Putamen (tissue), 1 donor: ENCODE measurements around the gene SLC66A2.
"Not testable (repeated sequence)": the region's sequence is repeated elsewhere in the genome, so short reads cannot be mapped to it uniquely, and the experiment has no call there.

Experiments used
- DNase-seq: peaks from one replicate; pipeline ENCODE4 v3.0.0-alpha.2; 2016; ENCODE audit warnings: low spot score

The SLC66A2 gene

GRCh38 chr18:79879566-79879965 is 71.9 kb downstream of the SLC66A2 start:
- DNase-seq: no peak

- no peak for DNase-seq
Measured at GRCh38 chr18:79878741-79879378, 72.6 kb downstream of the SLC66A2 start.

DNA sequence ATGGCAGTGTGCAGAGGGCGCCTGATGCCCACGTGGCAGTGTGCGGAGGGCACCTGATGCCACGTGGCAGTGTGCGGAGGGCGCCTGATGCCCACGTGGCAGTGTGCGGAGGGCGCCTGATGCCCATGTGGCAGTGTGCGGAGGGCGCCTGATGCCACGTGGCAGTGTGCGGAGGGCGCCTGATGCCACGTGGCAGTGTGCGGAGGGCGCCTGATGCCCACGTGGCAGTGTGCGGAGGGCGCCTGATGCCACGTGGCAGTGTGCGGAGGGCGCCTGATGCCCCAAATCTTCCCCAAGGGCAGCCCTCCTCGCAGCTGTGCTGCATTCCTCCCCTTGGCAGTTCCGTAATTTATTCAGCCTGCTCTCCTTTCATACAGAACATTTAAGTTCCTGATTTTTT is 73.2 kb downstream of the SLC66A2 start:
- not testable (repeated sequence) for DNase-seq

DNA sequence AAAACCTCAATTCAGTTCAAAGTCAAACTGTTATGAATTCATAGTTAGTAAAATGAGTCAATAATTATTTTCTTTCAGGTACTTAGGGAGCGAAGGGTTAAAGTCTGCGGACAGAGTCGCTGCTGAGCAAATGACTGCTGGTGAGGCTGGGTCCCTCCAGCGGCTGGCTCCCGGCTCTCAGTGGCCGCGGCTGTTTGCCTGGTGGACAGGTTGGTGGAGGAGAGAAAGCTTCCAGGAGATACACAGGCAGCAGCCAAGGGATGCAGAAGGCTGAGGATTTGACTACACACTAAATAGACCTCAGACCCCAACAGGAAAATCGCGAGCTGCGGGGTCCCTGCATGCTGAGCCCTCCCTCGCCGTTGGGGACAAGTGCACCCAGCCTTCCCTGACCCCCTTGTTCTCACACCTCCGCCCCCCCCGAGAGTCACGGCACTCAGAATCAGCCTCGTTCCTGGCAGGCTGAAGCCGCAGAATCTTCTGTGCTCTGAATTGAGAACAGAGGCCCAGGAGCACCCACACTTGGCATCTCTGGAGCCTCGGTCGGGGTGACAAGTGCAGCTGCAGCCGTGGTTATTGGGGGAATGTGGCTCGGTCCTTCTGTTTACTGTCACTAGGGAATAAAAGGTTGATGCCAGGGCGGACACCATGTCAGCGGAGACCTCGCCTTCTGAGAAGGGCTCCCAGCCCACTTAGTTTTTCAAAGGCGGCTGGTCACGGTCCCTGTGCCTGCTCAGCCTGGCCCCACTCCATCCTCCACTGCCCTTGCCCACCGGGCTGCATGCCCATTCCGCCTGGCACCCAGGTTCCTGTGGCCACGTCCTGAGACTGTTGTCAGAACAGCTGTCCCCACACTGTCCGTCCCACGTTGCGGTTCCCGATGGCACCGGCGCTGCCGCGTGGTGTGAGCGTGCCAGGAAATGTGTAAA is 74.0 kb downstream of the SLC66A2 start:
- no peak for DNase-seq

DNA sequence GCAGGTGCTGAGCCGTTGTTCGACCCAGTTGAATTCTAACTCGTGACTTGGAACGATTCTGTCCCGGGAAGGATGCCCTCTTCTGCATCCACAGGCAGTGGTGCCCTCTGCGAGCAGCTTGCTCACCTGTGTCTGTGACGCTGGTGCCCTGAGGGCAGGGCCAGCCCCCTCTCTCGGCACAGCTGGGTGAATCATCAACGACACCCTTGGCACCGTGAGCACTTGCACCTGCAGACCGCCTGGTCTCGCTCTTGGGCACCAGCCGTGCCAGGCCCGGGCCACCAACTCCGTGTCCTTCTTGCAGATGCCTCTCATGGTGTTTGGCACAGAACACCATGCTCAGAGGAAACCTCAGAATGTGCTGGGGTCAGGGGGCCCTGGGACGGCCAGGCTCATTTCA is 75.0 kb downstream of the SLC66A2 start:
- no peak for DNase-seq

DNA sequence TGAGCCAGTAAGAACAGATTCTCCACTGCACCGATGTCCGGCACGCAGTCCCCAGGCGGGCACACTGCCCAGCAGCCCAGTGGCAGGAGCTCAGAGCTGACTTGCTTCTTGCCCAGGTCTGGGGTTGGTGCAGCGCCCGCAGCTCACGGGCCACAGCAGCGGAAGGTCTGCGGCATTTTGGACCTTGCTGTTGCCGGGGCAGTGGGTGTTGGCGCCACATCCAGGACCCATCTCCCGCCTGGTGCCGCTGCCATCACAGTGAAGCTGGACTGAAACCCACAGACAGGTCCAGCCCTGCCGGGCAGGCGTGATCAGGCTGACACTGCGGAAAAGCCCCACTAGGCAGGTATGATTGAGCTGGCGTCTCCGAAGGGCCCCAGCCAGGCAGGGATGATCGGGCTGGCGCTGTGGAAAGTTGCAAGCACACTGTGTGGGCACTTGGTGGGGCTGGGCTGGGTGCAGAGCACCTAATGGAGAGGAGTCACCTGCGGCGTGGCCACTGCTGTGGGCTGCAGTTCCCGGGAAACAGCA is 75.5 kb downstream of the SLC66A2 start:
- no peak for DNase-seq

DNA sequence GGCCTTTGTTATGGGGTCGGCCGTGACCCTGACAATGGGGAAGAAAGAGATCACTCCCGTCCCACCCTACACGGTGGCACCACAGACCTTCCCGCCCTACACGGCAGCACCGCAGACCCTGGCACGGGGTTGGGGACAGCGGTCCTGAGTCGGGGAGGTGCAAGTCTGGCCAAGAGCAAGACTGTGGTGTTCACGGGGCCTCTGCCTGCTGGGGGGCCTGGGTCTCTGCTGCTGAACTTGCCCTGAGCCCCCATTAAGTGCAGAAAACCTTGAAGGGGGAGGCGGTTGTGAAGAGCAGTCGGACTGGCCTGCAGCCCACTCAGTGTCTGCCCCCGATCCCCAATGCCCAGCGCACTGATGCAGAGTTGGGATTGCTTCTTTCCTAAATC is 75.9 kb downstream of the SLC66A2 start:
- no peak for DNase-seq

GRCh38 chr18:79874553-79875530 is 76.6 kb downstream of the SLC66A2 start:
- DNase-seq: no peak

DNA sequence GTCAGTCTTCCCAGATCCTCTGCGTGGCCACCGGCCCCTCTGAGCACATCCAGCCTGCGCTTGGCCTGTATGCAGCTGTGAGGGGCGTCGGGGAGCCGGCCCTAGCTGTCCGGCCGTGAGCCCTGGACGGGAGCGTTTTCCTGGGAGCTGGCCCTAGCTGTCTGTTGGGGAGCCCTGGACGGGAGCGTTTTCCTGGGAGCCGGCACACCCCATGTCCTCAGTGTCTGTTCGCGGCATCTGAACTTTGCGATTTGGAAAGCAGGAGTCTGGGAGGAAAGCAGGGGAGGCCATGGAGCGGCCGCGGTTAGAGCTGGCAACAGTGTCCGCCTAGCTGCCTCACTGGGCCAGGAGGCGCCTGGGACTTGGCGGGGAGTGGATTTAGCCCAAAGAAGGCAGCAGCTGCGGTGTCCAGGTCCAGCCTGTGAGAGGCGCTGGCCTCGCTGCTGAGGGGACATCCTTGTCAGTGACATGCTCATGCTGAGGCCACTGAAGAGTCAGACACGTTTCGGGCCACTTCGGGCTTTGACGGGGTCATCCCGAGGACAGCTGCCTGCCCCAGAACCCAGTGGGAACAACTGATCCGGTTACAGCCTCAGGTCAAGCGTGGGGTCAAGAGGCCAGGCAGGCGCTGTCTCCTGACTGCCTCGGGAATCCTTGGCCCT is 77.9 kb downstream of the SLC66A2 start:
- DNase-seq: no peak

GRCh38 chr18:79872527-79873444 is 78.7 kb downstream of the SLC66A2 start:
- no peak for DNase-seq

- DNase-seq: no peak
Measured at GRCh38 chr18:79871481-79872091, 79.9 kb downstream of the SLC66A2 start.

DNA sequence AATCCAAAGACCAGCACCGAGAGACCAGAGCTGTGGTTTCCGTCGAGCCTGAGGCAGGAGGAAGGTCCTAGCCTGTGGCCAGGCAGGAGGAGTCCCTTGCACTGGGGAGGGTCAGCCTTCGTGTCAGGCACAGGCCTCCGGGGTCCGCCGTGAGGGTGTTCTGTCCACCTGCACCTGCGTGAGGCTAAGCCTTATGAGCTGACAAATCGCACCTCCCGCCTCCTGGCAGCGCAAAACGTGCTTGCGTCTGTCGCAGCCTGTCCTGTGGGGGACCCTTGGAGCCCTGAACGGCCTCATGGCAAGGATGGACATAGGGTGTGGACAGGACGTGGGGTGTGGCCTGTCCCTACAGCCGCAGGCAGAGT is 80.4 kb downstream of the SLC66A2 start:
- no peak for DNase-seq

GRCh38 chr18:79870301-79871025 is 81.0 kb downstream of the SLC66A2 start:
- DNase-seq: no peak

DNA sequence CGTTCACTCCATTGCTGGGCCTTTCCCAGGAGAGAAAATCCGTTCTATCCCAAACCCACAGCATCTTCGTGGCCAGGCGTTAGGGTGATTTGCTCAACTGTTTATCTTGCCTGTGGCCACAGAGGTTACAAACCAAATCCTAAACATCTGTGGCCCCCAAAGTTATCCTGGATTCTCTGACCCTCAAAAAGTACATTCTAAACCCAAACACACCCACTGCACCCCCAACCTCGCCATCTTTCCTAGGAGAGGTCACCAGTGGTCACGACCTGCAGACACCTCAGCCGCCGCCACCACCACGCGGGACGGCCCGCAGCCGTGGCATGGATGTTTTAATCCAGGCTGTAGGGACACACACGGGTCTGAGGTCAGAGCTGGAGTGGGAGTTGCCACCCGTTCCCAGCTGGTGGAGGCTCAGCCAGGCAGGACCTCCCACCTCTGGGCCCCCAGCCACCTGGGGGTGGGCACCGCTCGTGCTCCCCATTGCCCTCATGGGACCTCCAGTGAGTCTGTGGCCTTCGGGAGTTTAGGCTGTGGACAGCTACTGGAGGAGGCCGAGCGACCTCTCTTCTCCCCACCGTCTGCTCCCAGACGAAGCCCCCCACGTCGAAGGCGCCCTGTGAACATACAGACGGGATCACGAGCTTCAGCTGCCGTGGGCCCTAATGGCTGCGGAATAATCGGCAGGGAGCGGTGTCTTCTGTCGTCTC is 81.7 kb downstream of the SLC66A2 start:
- no peak for DNase-seq

- no peak for DNase-seq
Measured at GRCh38 chr18:79868811-79869541, 82.5 kb downstream of the SLC66A2 start.

GRCh38 chr18:79868168-79868784 is 83.2 kb downstream of the SLC66A2 start:
- DNase-seq: no peak

DNA sequence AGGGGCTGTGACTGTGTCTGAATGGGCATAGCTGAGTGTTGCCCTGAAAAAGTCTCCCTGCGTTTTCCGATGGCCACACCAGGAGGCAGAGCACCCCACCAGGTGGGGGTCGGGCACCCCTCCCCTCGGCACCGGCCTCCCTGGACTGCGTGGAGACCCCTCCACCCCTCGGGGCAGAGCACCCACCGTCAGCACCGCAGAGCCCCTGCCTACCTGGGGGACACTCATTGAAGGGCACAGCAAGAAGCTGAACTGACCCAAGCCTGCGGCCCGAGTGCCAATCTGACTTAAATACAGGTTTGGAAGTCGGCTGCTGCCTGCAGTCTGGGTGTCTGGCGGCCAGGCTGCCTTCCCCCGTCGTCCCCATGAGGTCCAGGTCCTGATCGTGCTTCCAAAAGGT is 83.8 kb downstream of the SLC66A2 start:
- no peak for DNase-seq
